Muscle layer of colon (tissue), 2 donors: ENCODE results near the gene U2AF2.
A peak's percentile ranks its signal among the peaks of the same experiment; 100 is the strongest.

Experiments used
- H3K27ac ChIP-seq: one replicate; pipeline ENCODE4 v1.7.0; 2013; ENCODE audit warnings: low read depth, mild to moderate bottlenecking, low read length, moderate library complexity
- H3K27me3 ChIP-seq, 2 donors: one replicate each; pipeline ENCODE4 v1.7.0; 2013; ENCODE audit warnings: low read length in 2 of 2, mild to moderate bottlenecking in 2 of 2; ENCODE audit not compliant: insufficient read depth in 2 of 2, control insufficient read depth in 1 of 2
- H3K36me3 ChIP-seq: one replicate; pipeline ENCODE4 v1.7.0; 2013; ENCODE audit warnings: mild to moderate bottlenecking, low read length; ENCODE audit not compliant: insufficient read depth
- H3K4me1 ChIP-seq: one replicate; pipeline ENCODE4 v1.7.0; 2013; ENCODE audit warnings: mild to moderate bottlenecking, low read length; ENCODE audit not compliant: insufficient read depth
- H3K4me3 ChIP-seq, 2 donors: one replicate each; pipeline ENCODE4 v1.7.0; 2013; ENCODE audit warnings: low read length in 2 of 2, low read depth in 1 of 2, mild to moderate bottlenecking in 1 of 2, moderate library complexity in 1 of 2
- H3K9ac ChIP-seq: one replicate; pipeline ENCODE4 v1.7.0; 2013; ENCODE audit warnings: low read length
- H3K9me3 ChIP-seq: one replicate; pipeline ENCODE4 v1.7.0; 2013; ENCODE audit warnings: mild to moderate bottlenecking, low read length
- donor health status: abdominal sarcoma.
- donor health status: Adenocarcinoma of cecum.

Gene U2AF2

GRCh38 chr19:55645512-55645881 lies 9.3 kb upstream of the U2AF2 start:
- H3K27me3 ChIP-seq, result no peaks in the 10 kb centered on the region
- H3K4me3 ChIP-seq, result no peak overlapping the region
- peaks cover 10% of the 10 kb centered on the region for H3K36me3 ChIP-seq
- H3K4me1 ChIP-seq, result peaks cover 27% of the 10 kb centered on the region
- no peak overlapping the region for H3K9ac ChIP-seq
- H3K9me3 ChIP-seq, result no peaks in the 10 kb centered on the region
- H3K27ac ChIP-seq, result no peak overlapping the region

GRCh38 chr19:55646889-55647731 lies 7.7 kb upstream of the U2AF2 start:
- Histone ChIP-seq H3K9me3 (no peaks in the 10 kb centered on the region), H3K27me3 (no peaks in the 10 kb centered on the region), H3K36me3 (peaks cover 10% of the 10 kb centered on the region), H3K27ac (peak overlapping the region; percentile 81), H3K9ac (peak overlapping the region; percentile 11), H3K4me3 (peak overlapping the region; percentile 67 to 78), H3K4me1 (peaks cover 27% of the 10 kb centered on the region)

GRCh38 chr19:55647732-55648584 lies 6.9 kb upstream of the U2AF2 start, which contains the start of gene CCDC106:
Gene CCDC106 (plus strand): TSS chr19:55648212. CDS start chr19:55649047, 835 bp downstream.
- Histone ChIP-seq H3K4me3 (peak within 1 kb of the TSS; percentile 67 to 78), H3K27me3 (no peaks in the 10 kb centered on the region), H3K4me1 (peaks cover 27% of the 10 kb centered on the region), H3K9me3 (no peaks in the 10 kb centered on the region), H3K9ac (peak within 1 kb of the TSS; percentile 11), H3K36me3 (peaks cover 10% of the 10 kb centered on the region), H3K27ac (peak within 1 kb of the TSS; percentile 81)

GRCh38 chr19:55648585-55649267 lies 6.1 kb upstream of the U2AF2 start:
- H3K36me3 ChIP-seq, result peaks cover 10% of the 10 kb centered on the region
- H3K9me3 ChIP-seq, result no peaks in the 10 kb centered on the region
- peak overlapping the region; percentile 11 for H3K9ac ChIP-seq
- H3K4me1 ChIP-seq, result peaks cover 27% of the 10 kb centered on the region
- peak overlapping the region; percentile 67 to 78 for H3K4me3 ChIP-seq
- H3K27me3 ChIP-seq, result no peaks in the 10 kb centered on the region
- peak overlapping the region; percentile 81 for H3K27ac ChIP-seq

GRCh38 chr19:55649268-55650125 lies 5.3 kb upstream of the U2AF2 start:
- peak overlapping the region; percentile 81 for H3K27ac ChIP-seq
- H3K9me3 ChIP-seq, result no peaks in the 10 kb centered on the region
- H3K4me1 ChIP-seq, result peaks cover 22% of the 10 kb centered on the region
- H3K4me3 ChIP-seq, result peak overlapping the region; percentile 67 to 78
- peak overlapping the region; percentile 11 for H3K9ac ChIP-seq
- H3K27me3 ChIP-seq, result no peaks in the 10 kb centered on the region
- peaks cover 10% of the 10 kb centered on the region for H3K36me3 ChIP-seq

GRCh38 chr19:55650126-55650557 lies 4.7 kb upstream of the U2AF2 start:
- H3K27ac ChIP-seq, result no peak overlapping the region
- H3K9ac ChIP-seq, result no peak overlapping the region
- no peaks in the 10 kb centered on the region for H3K9me3 ChIP-seq

GRCh38 chr19:55650602-55651230 lies 4.1 kb upstream of the U2AF2 start:
- H3K27ac ChIP-seq, result no peak overlapping the region

More at GRCh38 chr19:55650126-55650557, 4.7 kb upstream of the U2AF2 start:
- no peaks in the 10 kb centered on the region for H3K27me3 ChIP-seq
- H3K4me1 ChIP-seq, result peaks cover 18% of the 10 kb centered on the region
- no peak overlapping the region for H3K4me3 ChIP-seq
- H3K36me3 ChIP-seq, result peaks cover 4% of the 10 kb centered on the region

GRCh38 chr19:55651236-55651635 lies 3.6 kb upstream of the U2AF2 start:
- H3K27me3 ChIP-seq, result no peaks in the 10 kb centered on the region
- peaks cover 25% of the 10 kb centered on the region for H3K4me1 ChIP-seq
- H3K36me3 ChIP-seq, result no peaks in the 10 kb centered on the region
- H3K27ac ChIP-seq, result no peak overlapping the region
- H3K9ac ChIP-seq, result no peak overlapping the region
- H3K9me3 ChIP-seq, result no peaks in the 10 kb centered on the region
- no peak overlapping the region for H3K4me3 ChIP-seq

More at GRCh38 chr19:55650602-55651230, 4.1 kb upstream of the U2AF2 start:
- Histone ChIP-seq H3K4me1 (peaks cover 20% of the 10 kb centered on the region), H3K9ac (no peak overlapping the region), H3K4me3 (no peak overlapping the region), H3K9me3 (no peaks in the 10 kb centered on the region), H3K36me3 (no peaks in the 10 kb centered on the region), H3K27me3 (no peaks in the 10 kb centered on the region)

- Histone ChIP-seq H3K9me3 (no peaks in the 10 kb centered on the region), H3K4me1 (peaks cover 31% of the 10 kb centered on the region), H3K9ac (no peak overlapping the region), H3K36me3 (no peaks in the 10 kb centered on the region), H3K27ac (no peak overlapping the region), H3K4me3 (no peak overlapping the region), H3K27me3 (no peaks in the 10 kb centered on the region)
Observed at GRCh38 chr19:55652311-55653128, 2.3 kb upstream of the U2AF2 start.
